Fibroblast of mammary gland (primary cell): ENCODE data around the gene MOBP.
A peak's percentile ranks its signal among the peaks of the same experiment; 100 is the strongest.

Experiments used
- DNase-seq: peaks from one replicate; pipeline ENCODE4 v3.0.0-alpha.2; 2010; ENCODE audit warnings: low read depth
- H3K4me3 ChIP-seq: 2 replicates; pipeline ENCODE4 v1.5.1; 2011; ENCODE audit warnings: low read depth, mild to moderate bottlenecking, low read length, moderate library complexity; ENCODE audit not compliant: control insufficient read depth
- TF ChIP-seq, protein P1 (sequence below): conservative IDR thresholded peaks from 2 replicates; pipeline ENCODE4 v1.5.1; 2011; ENCODE audit warnings: low read depth, low read length, inconsistent platforms; ENCODE audit not compliant: control insufficient read depth, insufficient read depth

Gene MOBP

DNA sequence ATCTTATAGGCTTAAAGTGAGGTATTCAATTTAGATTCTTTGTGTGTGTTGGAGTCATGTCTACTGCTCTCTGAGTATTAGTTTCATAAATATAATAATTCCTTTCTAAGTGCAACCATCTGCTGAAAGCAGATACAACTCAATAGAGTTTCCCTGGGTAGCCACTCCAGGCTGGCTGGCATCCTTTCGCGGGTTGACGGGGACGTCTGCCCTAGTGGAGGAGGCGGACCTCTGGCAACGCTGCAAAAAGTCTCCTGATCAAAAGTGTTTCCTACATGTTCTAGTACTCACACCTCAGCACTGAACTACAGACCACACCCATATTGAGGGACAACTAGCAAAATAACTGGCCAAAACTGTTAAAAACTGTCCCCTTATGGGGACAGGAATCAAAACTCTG, 2.5 kb downstream of the MOBP start:
- no peak for DNase-seq
- H3K4me3 ChIP-seq, result no peak overlapping the region
- TF ChIP-seq, protein P1, sequence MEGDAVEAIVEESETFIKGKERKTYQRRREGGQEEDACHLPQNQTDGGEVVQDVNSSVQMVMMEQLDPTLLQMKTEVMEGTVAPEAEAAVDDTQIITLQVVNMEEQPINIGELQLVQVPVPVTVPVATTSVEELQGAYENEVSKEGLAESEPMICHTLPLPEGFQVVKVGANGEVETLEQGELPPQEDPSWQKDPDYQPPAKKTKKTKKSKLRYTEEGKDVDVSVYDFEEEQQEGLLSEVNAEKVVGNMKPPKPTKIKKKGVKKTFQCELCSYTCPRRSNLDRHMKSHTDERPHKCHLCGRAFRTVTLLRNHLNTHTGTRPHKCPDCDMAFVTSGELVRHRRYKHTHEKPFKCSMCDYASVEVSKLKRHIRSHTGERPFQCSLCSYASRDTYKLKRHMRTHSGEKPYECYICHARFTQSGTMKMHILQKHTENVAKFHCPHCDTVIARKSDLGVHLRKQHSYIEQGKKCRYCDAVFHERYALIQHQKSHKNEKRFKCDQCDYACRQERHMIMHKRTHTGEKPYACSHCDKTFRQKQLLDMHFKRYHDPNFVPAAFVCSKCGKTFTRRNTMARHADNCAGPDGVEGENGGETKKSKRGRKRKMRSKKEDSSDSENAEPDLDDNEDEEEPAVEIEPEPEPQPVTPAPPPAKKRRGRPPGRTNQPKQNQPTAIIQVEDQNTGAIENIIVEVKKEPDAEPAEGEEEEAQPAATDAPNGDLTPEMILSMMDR, result no peak

DNA sequence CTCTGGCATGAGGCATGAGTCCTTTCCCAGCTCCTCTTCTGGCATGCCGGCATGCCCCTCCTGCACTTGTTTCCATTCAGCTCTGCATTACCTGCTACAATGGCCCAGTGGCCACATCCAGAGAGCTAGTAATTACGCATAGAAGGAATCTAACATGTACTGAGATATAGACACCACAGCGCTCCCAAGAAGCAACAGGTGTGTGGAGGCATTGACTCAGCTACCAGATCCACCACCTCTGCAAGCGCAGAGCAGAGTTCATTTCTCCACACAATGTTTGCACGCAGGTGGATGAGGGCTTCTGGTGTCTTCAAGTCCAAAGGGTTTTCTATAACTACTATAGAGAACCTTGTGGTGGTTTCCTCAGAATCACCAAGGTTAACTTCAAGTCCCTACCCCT, 4.2 kb downstream of the MOBP start:
- no peak for DNase-seq
- TF ChIP-seq, protein P1, result no peak
- H3K4me3 ChIP-seq, result no peak overlapping the region

DNA sequence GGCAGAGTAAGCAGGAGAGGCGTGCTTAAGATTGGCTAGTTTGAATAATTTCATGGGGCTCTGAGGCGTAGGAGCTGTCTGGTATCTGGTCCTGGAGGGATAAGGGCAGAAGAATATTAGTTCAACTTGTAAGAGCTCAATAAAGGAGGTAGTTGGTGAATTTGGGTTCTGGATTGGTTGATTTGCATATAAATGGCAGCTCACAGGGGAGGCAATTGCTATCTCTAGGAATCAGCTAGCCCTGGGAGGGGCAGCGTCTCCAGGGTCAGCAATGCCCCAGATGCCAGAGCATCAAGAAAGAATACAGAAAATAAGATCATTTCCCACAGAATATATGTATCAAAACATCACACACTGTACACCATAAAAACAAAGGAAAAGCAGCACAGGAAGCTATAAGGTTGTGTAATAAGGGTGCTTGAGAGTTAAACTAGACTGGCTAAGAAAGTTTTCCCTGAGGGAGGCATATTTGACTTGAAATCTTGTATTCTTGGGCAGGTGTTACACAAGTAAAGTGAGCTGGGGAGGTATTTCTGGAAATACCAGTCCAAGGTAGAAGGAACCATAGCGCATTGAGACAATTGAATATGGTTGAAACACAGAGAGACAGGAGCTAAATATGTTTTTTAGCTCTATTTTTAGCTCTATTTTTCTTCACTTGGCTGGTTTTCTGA, 6.1 kb downstream of the MOBP start:
- no peak for DNase-seq
- TF ChIP-seq, protein P1, result no peak
- H3K4me3 ChIP-seq, result no peak overlapping the region

DNA sequence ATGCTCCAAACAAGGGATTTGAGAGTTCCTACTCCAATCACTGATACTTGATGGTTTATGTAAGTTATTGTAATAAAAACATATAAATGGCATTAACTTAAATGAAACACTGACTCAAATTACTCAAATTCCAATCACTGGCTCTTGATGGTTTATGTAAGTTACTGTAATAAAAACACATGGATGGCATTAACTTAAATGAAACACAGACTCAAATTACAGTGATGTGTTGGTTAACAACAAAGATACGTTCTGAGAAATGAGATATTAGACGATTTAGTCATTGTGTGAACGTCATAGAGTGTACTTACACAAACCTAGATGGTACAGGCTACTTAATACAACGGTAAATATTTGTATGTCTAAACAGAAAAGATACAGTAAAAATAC, 6.6 kb downstream of the MOBP start:
- H3K4me3 ChIP-seq, result no peak overlapping the region
- TF ChIP-seq, protein P1, result no peak
- peak; percentile 42 for DNase-seq

DNA sequence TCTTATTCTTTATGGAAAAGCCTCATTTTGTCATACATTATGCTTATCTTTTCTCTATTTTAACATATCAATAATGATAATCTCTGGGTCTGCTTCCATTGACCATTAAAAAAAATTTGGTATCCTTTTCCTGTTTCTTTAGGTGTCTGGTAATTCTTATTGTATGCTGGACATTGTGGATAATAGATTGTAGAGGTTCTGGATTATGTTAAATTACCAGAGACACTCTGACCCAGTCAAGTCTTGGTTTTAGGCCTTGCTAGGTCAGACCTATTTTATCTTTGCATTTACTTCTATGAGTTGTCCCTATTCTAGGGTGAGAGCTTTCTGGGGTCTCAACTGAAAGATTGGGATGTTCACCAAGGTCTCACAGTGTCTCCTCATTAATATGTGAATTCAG, 9.3 kb downstream of the MOBP start:
- TF ChIP-seq, protein P1, result no peak
- no peak overlapping the region for H3K4me3 ChIP-seq

DNA sequence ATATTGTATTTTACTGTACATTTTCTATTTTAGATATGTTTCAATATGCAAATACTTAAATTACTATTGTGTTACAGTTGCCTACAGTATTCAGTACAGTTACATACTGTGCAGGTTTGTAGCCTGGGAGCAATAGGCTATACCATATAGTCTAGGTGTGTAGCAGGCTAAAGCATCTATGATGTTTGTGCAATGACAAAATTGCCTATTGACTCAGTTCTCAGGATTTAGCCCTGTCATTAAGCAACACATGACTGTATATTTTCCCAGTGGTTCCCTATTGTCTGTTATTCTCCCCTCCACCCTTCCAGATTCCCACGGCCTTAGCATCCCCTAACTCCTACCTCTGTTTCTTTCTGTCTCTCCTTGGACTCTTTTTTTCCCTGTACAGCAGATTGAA, 10.7 kb downstream of the MOBP start:
- DNase-seq, result no peak
- no peak overlapping the region for H3K4me3 ChIP-seq
- TF ChIP-seq, protein P1, result no peak

More for the DNA sequence above, 9.3 kb downstream of the MOBP start:
- DNase-seq, result no peak
